GM19035 (cell line): ENCODE results near the gene MAP3K12.
"Not testable (repeated sequence)": the region's sequence is repeated elsewhere in the genome, so short reads cannot be mapped to it uniquely, and the experiment has no call there.

Experiments used
- ATAC-seq: cut with Tn5 transposase; IDR thresholded peaks from one replicate; pipeline ENCODE4 v1.9.1; 2021; ENCODE audit not compliant: unreplicated experiment

The MAP3K12 gene

GRCh38 chr12:53444593-53445325, 54.5 kb downstream of the MAP3K12 start:
- not testable (repeated sequence) for ATAC-seq

GRCh38 chr12:53443955-53444354, 55.3 kb downstream of the MAP3K12 start:
- no peak for ATAC-seq

- ATAC-seq, result peak; percentile 98
These were observed 58.0 kb downstream of the MAP3K12 start, which contains the start of gene PRR13 for GRCh38 chr12:53441040-53441833. PRR13 (plus strand) TSS chr12:53441734; CDS start chr12:53442715, 981 bp downstream.

GRCh38 chr12:53439582-53439981, 59.7 kb downstream of the MAP3K12 start:
- not testable (repeated sequence) for ATAC-seq

GRCh38 chr12:53435326-53435725, 63.9 kb downstream of the MAP3K12 start:
- ATAC-seq, result not testable (repeated sequence)

- ATAC-seq, result no peak
These were observed 68.1 kb downstream of the MAP3K12 start for GRCh38 chr12:53431187-53431586.

GRCh38 chr12:53430116-53430515, 69.1 kb downstream of the MAP3K12 start:
- ATAC-seq, result no peak
